Panc1 (cell line): ENCODE results near the gene FCHSD1. TPM values are rescaled to one million over a fixed set of nuclear protein-coding genes. Genes with fewer than 3 reads are reported as not detected.
A peak's percentile ranks its signal among the peaks of the same experiment; 100 is the strongest.

Experiments
- ATAC-seq: fragments of 200-7000 bp; cut with Tn5 transposase; 2 replicates; pipeline ENCODE4 v1.9.1; 2020; ENCODE audit warnings: mild to moderate bottlenecking, moderate library complexity
- BruUV-seq: library from RNA; stranded (reverse); fragments of 400-500 nt; replicated peaks from 2 replicates; lab custom pipeline; 2021; lab: Mats Ljungman, UMichigan
- CTCF ChIA-PET: fragments of 300-600 bp; sonication (Branson Sonifier 250); formaldehyde crosslinking; loops from one replicate; lab custom pipeline; 2022; ENCODE audit warnings: antibody characterized with exemption; lab: Charles Lee
- POLR2A ChIA-PET: fragments of 300-600 bp; sonication (Branson Sonifier 250); formaldehyde crosslinking; loops from one replicate; lab custom pipeline; 2022; ENCODE audit warnings: antibody characterized with exemption; lab: Charles Lee
- DNase-seq: peaks from one replicate; pipeline ENCODE4 v3.0.0-alpha.2; 2010; ENCODE audit warnings: low read depth, low spot score
- H3K27ac ChIP-seq: 2 replicates; pipeline ENCODE4 v1.5.1; 2011; ENCODE audit warnings: mild to moderate bottlenecking, low read length, inconsistent platforms
- H3K27me3 ChIP-seq: fragments of 200-500 bp; sonication (Bioruptor generic); 2 replicates; pipeline ENCODE4 v1.6.0; 2014; ENCODE audit warnings: low read length, inconsistent platforms; ENCODE audit not compliant: control insufficient read depth, insufficient read depth
- H3K36me3 ChIP-seq: fragments of 200-500 bp; sonication (Bioruptor generic); 2 replicates; pipeline ENCODE4 v1.5.1; 2014; ENCODE audit warnings: inconsistent platforms, mild to moderate bottlenecking, low read length, moderate library complexity; ENCODE audit not compliant: control insufficient read depth, insufficient read depth
- H3K4me1 ChIP-seq: 2 replicates; pipeline ENCODE4 v1.5.1; 2011; ENCODE audit warnings: inconsistent platforms, mild to moderate bottlenecking, low read length, moderate library complexity; ENCODE audit not compliant: control insufficient read depth, insufficient read depth
- H3K4me3 ChIP-seq, 2 experiments: 2 replicates each; pipeline ENCODE4 v1.5.1; 2011 to 2012; ENCODE audit warnings: low read depth in 2 of 2, low read length in 2 of 2, mild to moderate bottlenecking in 2 of 2, inconsistent platforms in 1 of 2, moderate library complexity in 1 of 2
- H3K9me3 ChIP-seq: fragments of 200-500 bp; sonication (Bioruptor generic); 2 replicates; pipeline ENCODE4 v1.5.1; 2014; ENCODE audit warnings: low read depth, mild to moderate bottlenecking, inconsistent platforms, low read length, moderate library complexity; ENCODE audit not compliant: control insufficient read depth, insufficient read depth
- CTCF ChIP-seq: fragments of 450-650 bp; IDR thresholded peaks from 2 replicates; pipeline ENCODE4 v1.5.1; 2017; ENCODE audit warnings: mild to moderate bottlenecking
- POLR2AphosphoS5 ChIP-seq: IDR thresholded peaks from 2 replicates; pipeline ENCODE4 v1.6.1; 2012; ENCODE audit warnings: mild to moderate bottlenecking, low read depth, low read length, moderate library complexity
- REST ChIP-seq, 2 experiments: IDR thresholded peaks; 2 replicates each; pipeline ENCODE4 v1.6.1; 2011 to 2012; ENCODE audit warnings: low read depth in 2 of 2, control low read depth in 1 of 2, low read length in 1 of 2, mild to moderate bottlenecking in 1 of 2, moderate library complexity in 1 of 2; ENCODE audit not compliant: insufficient read depth in 1 of 2
- SIN3A ChIP-seq: IDR thresholded peaks from 2 replicates; pipeline ENCODE4 v1.6.1; 2012; ENCODE audit warnings: low read depth, mild to moderate bottlenecking, low read length, moderate library complexity, borderline replicate concordance; ENCODE audit not compliant: insufficient read depth
- TCF7L2 ChIP-seq: IDR thresholded peaks from 2 replicates; pipeline ENCODE4 v1.6.1; 2011; ENCODE audit warnings: mild to moderate bottlenecking, low read depth, low read length, inconsistent platforms
- in situ Hi-C: cut with HindIII; loops from 2 replicates; pipeline ENCODE4 v1.10.0; 2016; ENCODE audit warnings: low sequenced_read_pairs, low pct_unique_long_range_greater_than_20kb
- intact Hi-C: fragments of 100-400 bp; cut with micrococcal nuclease; formaldehyde crosslinking; loops from one replicate; pipeline ENCODE4 v1.10.0; 2022; ENCODE audit not compliant: unreplicated experiment
- total RNA-seq: library from RNA; stranded (reverse); gene quantifications from one replicate; pipeline ENCODE4 v1.2.1, GENCODE V29; 2021; ENCODE audit not compliant: unreplicated experiment

FCHSD1 gene
- total RNA-seq, 1 experiment from 2014 or later, result 32.8 TPM

- no peak for DNase-seq
- peak; percentile 9; the same call in 1 of the 2 replicates for ATAC-seq
- BruUV-seq, result no TSS peak
- TF ChIP-seq REST (IDR thresholded peaks at IDR 0.05; ENCODE audit: insufficient read depth in 1 of 2, low read depth in 2 of 2, low read length in 1 of 2) (no peak), TCF7L2 (no peak)
- H3K36me3 ChIP-seq, result no peaks in the 10 kb centered on the region
- no peaks in the 10 kb centered on the region for H3K27me3 ChIP-seq
- H3K9me3 ChIP-seq, result no peaks in the 10 kb centered on the region
- H3K4me3 ChIP-seq, result peak overlapping the region; percentile 29 to 59
- intact Hi-C loops, result no loop called here
- peaks cover 8% of the 10 kb centered on the region for H3K4me1 ChIP-seq
- ChIA-PET CTCF (interaction anchor here (1.1 kb wide), 1 partner anchor 16 kb away, joined by 6 read pairs; no protein-coding TSS in a partner anchor), POLR2A (no interaction called here)
- peak overlapping the region; percentile 55; the same call in 1 of the 2 replicates for H3K27ac ChIP-seq
- in situ Hi-C loops, result no loop called here
These were observed 30.1 kb upstream of the FCHSD1 start for GRCh38 chr5:141681295-141681694.

- Histone ChIP-seq H3K27me3 (no peaks in the 10 kb centered on the region), H3K9me3 (no peaks in the 10 kb centered on the region), H3K36me3 (no peaks in the 10 kb centered on the region), H3K4me1 (peaks cover 8% of the 10 kb centered on the region), H3K27ac (no peak overlapping the region), H3K4me3 (no peak overlapping the region; a peak in 1 of 4 replicates)
- TF ChIP-seq SIN3A (no peak), POLR2AphosphoS5 (no peak), TCF7L2 (no peak), REST (IDR thresholded peaks at IDR 0.05; ENCODE audit: insufficient read depth in 1 of 2, low read depth in 2 of 2, low read length in 1 of 2) (no peak), CTCF (no peak)
- no peak for DNase-seq
- peak; percentile 42 for ATAC-seq
- in situ Hi-C loops, result no loop called here
- ChIA-PET CTCF (no interaction called here), POLR2A (no interaction called here)
- intact Hi-C loops, result no loop called here
- BruUV-seq, result no TSS peak
These were observed 29.6 kb upstream of the FCHSD1 start for GRCh38 chr5:141680751-141681201.
